HG03135 (cell line): ENCODE data around the gene SPAG9.

Experiments used
- ATAC-seq: cut with Tn5 transposase; IDR thresholded peaks from one replicate; pipeline ENCODE4 v1.9.1; 2021; ENCODE audit warnings: mild to moderate bottlenecking, moderate library complexity; ENCODE audit not compliant: unreplicated experiment

SPAG9 gene

GRCh38 chr17:50919321-50920040 is 201.2 kb downstream of the SPAG9 start:
- no peak for ATAC-seq

- ATAC-seq: no peak
These were observed 201.8 kb downstream of the SPAG9 start for GRCh38 chr17:50918933-50919296.

GRCh38 chr17:50918071-50918932 is 202.4 kb downstream of the SPAG9 start:
- no peak for ATAC-seq

- ATAC-seq: no peak
These were observed 203.3 kb downstream of the SPAG9 start for GRCh38 chr17:50917418-50917743.

GRCh38 chr17:50916708-50917417 is 203.8 kb downstream of the SPAG9 start:
- ATAC-seq: no peak

GRCh38 chr17:50916026-50916707 is 204.5 kb downstream of the SPAG9 start:
- no peak for ATAC-seq

GRCh38 chr17:50914505-50915063 is 206.1 kb downstream of the SPAG9 start:
- ATAC-seq: no peak

- no peak for ATAC-seq
These were observed 207.5 kb downstream of the SPAG9 start for GRCh38 chr17:50913120-50913519.
